NCI-H146 treated with DMSO at 0.1 percent for 48 hours (cell line): ENCODE results near the gene STXBP5L.
A peak's percentile ranks its signal among the peaks of the same experiment; 100 is the strongest.
"Not testable (repeated sequence)": the region's sequence is repeated elsewhere in the genome, so short reads cannot be mapped to it uniquely, and the experiment has no call there.

Source experiments
- DNase-seq: peaks from one replicate; lab custom pipeline; 2025; ENCODE audit not compliant: unreplicated experiment; lab: John Stamatoyannopoulos, UW

STXBP5L gene

DNA sequence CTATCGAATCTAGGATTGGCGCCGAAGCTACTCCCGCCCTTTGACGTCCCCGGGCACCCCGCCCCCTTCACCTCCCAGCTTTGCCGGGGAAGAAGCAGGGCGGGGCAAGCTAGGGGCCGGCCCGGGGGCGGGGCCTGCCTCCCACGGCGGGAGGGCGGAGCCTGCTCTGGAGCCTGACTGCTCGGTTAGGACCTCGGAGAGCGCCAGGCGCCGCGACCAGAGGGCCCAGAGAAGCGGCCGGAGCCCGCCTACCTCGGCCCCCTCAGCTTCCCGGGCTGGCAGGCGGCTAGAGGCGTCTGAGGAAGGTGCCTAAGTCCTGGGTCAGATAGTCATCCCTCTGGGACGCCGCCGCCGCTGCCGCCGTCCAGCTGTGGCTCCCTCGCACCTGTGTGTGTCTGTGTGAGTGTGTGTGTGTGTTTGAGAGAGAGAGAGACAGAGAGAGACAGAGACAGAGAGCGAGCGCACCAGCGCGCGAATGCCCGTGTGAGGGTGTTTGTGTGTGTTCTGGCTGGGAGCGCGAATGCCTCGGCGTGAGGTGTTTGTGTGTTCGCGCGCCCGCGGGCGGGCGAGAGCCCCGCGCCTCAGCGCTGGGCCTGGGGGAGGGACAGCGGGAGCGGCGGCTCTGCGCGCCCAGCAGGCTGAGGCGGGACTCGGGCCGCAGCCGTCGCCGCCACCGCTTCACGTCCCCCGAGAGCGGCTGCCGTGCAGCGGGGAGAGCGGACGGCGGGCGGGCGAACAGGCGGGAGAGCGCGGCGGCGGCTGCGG is at the start of gene STXBP5L:
TSS of gene STXBP5L (plus strand) at position 176 of the 765 bp plus-strand sequence. CDS start 1,374 bp downstream, outside the sequence.
- DNase-seq: peak; percentile 76

DNA sequence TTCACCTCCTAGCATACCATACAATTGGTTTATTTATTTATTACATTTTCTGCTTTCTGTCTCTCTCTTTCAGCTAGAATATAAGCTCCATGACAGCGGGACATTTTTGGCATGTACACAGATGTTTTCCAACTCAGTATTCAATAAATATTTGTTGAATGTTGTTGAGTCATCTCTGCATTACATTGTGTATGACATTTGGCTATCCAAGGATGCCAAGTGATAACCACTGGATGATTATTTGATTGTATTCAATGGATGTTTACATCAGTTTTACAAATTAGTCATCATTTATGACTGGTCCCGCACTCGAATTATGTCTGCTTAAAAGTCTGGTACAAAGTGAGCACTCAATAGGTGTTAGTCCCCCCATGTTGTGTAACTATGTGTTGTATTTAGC is 49.5 kb upstream of the STXBP5L start:
- DNase-seq: no peak

DNA sequence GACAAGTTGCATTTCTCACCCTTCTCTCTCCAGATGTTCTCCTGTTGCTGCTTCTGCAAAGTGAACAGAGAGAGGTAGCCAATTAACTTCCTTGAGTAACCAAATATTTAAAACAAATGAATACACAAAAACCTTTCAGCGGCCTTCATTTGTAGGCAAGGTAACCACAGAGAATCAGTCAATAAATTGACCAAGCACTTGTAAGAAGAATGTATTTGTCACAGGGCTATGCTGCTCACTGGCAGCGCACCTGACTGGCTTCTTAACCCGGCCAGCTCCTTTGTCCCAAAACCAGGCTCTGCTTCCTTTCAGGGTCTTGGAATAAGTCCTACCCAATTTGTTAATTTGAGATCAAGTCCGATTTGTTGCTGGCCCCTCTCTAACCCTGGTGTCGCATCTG is 43.5 kb upstream of the STXBP5L start:
- DNase-seq: peak; percentile 15

DNA sequence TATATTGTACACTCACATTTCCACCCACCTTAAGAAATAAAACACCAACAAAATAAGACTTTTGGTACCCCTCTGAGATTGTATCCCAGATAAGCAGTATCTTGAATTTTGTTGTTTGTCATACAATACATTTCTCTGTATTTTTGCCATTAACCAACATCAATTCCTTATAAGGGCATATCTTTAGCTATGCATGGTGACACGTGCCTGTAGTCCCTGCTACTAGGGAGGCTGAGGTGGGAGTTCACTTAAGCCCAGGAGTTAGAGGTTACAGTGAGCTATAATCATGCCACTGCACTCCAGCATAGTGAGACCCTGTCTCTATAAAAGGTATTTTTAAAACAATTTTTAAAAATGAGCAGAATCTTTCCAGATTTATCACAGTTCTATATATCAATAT is 32.5 kb upstream of the STXBP5L start:
- no peak for DNase-seq

DNA sequence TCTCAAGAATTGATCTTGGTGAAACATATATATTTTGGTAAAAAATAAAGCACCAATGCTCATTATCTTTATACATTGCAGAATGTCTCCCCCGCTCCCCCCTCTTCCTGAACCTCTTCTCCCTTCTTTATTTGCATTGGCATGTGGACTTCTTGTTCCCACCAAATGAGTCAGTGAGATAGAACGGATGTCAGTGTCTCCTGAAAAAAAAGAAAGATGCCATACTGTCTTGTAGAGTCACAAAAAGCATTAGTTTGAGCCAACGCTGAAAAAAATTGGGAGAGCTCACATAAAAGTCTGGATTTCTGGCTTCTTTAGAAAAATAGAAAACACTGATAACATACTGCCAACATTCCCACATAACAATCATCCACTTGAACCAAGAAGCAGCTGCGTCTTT is 32.0 kb upstream of the STXBP5L start:
- DNase-seq: no peak

DNA sequence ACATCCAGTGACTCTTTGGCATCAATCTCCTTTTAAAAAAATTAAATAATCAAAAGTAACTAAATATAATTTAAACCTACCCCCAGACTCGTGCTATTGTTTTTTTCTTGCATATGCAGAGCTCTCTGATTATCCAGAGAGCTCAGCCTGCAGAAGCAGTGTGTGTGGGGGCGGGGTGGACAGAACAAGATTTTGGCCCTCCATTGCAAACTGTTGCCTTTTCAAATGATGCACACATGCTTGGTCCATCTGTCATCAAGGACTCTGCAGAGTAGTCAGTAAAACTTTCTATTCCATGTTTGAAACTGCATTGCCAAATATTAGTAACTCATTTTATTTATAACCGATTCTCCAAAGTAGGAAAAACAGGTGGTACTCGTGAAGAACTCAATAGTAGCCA is 28.6 kb upstream of the STXBP5L start:
- no peak for DNase-seq

DNA sequence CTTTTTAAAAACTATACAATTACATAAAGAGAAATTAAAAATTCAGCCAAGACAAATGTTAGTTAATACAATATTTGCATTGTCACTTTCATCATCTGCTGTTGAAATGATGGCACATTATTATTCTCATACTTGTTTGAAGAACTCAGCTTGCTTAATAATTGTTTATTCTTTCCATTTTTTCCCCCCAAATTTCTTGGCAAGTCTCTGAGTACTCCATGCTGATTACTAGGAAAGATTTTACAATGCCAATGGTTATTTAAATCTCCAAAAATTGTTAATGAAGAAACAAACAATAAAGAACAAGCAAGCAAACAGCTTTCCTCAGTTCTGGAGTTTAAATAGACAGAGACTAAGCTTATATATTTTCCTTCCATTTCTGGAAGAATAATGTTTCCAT is 15.1 kb upstream of the STXBP5L start:
- no peak for DNase-seq

DNA sequence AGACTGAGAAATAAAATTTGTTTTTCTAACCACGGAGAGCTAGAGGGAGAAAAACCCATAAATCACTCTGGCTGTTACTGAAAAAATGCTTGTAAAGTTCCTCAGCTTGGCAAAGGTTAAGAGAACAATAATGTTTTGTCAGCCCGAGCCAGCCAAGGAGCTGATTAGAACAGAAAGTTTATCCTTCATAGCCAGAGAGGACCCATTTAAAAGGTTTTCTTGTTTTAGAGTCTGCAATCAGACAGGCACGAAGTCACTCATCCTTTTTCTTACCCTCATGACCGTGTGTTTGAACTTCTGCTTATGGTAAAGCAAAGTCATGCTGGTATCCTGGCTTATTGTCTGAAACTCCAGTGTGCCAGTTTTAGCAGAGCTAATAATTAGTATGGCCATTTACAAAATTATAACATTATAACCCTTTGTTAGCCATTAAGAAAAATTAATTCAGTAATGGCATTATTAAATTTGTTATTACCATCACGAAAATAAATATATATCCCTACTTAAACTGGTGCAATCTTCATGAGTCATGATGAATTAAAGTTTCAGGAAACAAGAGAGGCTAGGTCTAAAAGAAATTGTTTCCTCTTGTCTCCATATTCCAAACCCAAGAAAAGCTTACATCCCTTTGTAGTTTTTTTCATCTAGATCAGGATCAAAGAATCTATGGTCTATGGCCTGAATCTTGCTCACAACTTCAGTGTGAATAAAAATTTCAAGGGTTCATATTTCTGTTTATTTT is 13.5 kb upstream of the STXBP5L start:
- no peak for DNase-seq

DNA sequence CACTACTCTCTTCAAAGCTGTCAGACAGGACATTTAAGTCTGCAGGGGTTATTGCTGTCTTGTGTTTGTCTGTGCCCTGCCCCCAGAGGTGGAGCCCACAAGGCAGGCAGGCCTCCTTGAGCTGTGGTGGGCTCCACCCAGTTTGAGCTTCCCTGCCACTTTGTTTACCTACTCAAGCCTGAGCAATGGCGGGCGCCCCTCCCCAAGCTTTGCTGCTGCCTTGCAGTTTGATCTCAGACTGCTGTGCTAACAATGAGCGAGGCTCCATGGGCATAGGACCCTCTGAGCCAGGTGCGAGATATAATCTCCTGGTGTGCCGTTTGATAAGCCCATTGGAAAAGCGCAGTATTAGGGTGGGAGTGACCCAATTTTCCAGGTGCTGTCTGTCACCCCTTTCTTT is 6.3 kb upstream of the STXBP5L start:
- DNase-seq: not testable (repeated sequence)

DNA sequence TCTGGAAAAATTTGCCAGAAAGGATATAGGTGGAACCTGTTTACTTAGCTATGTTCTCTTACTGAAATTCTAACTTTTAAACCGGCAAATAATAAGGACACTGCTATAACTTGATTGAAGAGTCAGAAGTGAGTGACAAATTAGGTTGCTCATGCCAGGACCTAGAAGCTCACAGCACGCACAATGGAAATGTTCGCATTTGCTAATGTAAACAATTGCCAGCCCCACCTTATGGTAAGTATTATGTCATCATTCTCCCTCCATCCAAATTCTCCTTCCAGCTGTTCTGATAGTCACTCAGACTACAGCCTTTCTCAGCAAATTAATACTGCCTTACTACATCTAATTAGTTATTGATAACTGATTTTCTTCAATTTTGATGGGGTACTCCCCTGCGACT is 4.8 kb upstream of the STXBP5L start:
- no peak for DNase-seq

DNA sequence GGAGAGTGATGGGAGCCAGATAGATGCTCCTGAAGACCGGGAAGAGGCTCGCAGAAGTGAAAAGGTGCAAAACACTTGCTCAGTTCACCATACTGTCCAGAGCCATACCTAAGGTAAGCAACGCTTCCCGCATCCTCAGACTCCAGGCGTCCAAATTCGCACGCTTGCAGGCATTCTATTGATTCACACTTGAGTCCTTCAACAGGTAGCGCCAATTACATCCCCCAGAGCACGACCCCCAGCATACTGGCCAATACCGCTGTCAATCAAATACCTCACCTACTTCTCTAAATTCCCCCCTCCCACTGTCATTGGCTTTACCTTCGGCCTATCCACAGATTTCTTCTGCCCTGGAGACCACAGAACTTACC is 361 bp upstream of the STXBP5L start:
- peak; percentile 100 for DNase-seq

DNA sequence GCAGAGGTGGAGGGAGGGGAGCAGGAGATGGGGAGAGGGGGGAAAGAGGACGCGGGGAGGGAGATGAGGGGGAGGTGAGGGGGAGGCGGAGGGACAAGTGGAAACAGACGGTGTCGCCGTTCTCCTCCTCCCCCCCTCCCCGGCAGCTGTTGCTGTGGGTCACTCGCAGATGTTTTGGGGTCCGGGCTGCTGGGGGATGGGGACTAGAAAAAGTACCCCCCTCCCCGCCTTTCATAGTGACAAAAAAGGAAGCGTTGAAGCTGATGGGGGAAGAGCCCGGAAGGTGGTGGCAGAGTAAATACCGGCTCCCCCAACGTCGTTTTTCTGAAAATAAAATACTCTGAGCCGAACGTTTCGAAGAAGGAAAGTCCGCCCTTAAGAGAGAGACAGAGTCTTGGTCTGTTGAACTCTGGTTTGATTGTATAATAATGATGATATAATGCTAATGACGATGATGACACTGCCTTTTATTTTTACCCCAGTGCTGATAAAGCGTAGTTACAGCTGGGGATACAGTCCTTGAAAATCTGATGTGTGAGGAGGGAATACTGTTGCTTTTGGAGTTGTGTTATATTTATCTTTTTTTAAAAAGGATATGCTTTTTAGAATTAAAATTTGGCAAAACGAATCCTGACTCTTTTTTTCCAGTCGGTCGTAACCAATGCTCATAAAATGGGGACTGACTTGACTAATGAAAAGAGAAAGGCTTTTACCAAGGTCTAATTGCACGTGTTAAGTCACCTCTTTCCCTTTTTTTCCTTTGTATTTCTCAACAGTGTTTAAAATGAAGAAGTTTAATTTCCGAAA is 993 bp downstream of the STXBP5L start:
- peak; percentile 61 for DNase-seq

DNA sequence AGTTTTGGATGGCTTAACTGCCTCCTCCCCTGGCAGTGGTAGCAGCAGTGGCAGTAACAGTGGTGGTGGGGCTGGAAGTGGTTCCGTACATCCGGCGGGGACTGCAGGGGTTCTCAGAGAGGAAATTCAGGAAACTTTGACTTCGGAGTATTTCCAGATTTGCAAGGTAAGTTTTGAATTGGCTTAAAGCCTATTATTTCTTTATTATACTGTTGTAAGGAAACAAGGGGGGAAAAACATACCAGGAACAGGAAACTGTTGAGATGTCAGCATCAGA is 1.5 kb downstream of the STXBP5L start:
- peak; percentile 61 for DNase-seq

DNA sequence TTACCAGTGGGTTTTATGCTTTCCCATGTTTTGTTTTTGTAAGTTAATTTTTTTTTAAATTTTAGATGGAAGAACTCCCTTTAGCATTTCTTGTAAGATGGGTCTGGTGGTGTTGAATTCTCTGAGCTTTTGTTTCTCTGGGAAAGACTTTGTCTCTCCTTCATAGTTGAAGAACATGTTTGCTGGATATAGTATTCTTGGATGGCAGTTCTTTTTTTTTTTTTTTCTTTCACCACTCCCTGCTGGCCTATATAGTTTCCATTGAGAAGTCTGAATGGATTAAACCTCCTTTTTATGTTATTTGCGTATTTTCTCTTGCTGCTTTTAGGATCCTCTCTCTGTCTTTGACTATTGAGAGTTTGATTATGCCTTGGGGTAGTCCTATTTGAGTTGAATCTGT is 18.1 kb downstream of the STXBP5L start:
- no peak for DNase-seq

DNA sequence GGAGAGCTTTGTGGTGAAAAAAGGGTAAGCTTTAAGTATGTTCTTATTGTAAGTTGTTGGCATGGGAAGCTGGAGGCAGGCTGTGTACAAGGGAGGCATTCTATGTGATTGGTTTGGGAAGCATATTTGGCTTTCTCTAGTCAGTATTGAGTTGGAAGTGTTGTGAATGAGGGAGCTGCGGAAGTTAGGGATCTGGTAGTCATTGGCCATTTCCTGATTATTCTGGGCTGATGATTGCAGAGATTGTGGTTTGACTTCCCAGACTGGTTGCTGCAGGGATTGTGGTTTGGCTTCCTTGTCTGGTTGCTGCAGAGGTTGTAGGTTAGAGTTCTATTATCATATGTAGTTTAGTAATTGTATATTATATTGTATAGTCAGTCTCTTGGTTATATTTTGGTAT is 21.0 kb downstream of the STXBP5L start:
- no peak for DNase-seq

DNA sequence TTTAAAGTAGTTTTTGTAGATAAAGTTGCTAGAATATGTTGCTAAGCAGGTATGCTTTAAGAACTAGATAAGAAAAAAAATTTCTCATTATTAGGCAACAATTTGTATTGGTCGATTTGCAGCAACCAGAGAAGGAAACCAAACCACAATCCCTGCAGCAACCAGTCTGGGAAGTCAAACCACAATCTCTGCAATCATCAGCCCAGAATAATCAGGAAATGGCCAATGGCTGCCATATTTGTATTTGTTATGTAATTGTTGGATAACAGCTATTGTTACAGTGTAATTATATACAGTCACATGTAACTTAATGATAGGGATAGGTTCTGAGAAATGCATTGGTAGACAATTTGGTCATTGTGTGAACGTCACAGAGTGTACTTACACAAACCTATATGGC is 23.6 kb downstream of the STXBP5L start:
- no peak for DNase-seq

DNA sequence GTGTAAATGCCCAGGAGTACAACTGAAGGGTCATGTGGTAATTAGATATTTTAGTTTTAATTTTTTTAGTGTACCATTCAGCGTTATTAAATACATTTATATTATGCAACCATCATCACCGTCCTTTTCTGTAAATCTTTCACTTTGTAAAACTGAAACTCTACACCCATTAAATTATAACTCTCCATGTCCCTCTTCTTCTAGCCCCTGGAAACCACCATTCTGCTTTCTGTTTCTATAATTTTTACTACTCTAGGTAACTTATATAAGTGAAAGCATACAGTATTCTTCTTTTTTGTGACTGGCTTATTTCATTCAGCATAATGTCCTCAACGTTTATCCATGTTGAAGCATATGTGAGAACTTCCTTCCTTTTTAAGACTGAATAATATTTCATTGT is 48.1 kb downstream of the STXBP5L start:
- DNase-seq: no peak

DNA sequence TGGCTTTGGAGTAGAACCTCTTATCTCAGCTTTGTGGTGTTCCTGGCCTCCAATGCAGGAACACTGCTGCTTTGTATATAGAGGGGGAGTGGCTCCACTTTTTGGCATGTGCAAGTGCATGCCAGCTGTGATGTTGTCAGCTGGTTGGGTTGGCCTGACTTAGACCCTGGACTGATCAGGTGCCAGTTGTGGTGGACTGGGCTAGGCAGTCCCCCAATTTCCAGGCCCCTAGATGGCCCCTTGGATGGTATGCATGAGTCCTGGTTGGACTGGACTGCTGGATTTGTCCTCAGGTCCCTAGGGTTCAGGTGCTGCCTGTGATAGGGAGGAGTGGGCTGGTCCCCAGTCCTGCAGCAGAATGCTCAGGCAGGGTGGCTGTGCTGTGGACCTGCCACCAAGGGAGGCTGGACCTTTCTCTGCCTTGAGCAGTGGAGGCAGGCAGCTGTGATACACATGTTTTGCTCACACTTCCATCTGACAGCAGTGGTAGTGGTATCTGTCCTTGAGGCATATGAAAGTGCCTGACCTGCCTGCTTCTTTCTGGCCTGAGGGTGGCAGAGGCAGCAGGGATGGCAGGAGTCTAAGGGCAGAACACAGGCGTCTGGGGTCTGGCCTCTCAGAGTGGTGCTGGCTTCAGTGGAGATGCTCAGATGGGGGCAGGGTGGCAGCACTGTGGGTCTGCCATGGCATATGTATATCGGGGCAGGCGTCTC is 74.8 kb downstream of the STXBP5L start:
- no peak for DNase-seq

DNA sequence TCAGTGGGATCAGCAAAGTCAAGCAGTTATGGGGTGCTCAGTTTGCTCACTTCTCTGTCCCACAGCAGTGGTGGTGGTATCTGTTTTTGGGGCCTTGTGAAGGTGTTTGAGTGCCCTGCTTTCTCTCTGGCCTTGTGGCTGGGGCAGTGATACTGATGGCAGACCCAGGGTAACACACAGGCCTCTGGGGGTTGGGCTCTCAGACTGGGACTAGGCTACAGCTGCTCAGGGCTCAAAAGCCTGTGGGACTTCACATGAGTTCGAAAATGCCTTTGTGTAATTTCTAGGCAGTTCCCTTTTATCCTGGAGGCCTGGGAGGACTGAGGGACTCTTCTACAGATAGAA is 75.3 kb downstream of the STXBP5L start:
- no peak for DNase-seq

DNA sequence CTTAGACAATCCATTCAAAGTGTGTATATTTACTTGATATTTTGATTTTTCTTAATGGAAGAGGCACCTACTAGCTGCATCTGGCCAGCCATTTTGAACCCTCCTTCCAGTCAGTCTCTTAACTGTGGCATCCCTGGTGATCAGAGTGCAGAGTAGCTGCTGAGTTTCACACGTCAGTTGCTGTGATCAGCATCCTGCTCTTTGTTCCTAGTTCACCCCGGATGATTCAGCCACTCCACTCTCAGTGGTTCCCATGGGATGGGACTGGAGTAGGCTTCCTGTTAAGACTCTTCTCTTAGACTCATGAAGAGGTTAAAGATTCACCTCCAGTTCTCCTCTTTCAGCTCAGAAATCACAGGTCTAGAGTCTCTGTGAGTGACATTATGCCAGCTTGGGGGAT is 75.8 kb downstream of the STXBP5L start:
- DNase-seq: no peak

DNA sequence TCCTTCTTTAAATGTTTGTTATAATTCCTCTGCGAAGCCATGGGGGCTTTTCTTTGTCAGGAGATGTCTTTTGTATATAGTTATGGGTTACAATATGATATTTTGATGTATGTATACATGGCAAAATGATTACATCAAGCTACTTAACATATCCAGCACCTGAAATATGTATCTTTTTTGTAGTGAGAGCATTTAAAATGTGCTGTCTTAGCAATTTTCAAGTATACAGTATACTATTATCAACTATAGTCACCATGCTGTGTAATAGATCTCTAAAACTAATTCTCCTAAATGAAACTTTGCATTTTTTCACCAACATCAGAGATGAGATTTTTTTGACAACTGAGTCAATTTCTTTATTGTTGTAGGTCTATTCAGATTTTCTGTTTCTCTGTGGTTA is 77.2 kb downstream of the STXBP5L start:
- DNase-seq: no peak

DNA sequence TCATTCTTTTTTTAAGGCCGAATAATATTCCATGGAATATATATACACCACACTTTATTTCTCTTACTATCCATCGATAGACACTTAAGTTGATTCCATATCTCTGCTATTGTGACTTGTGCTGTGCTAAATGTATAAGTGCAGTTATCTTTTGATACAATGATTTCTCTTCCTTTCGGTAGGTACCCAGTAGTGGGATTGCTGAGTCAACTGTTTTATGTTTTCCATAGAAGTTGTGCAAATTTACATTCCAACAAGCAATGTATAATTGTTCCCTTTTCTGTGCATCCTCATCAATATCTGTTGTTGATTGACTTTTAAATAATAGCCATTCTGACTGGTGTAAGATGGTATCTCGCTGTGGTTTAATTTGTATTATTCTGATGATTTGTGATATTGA is 81.0 kb downstream of the STXBP5L start:
- no peak for DNase-seq
